AG20443 (cell line): ENCODE results near the gene CMSS1.
A peak's percentile ranks its signal among the peaks of the same experiment; 100 is the strongest.
"Not testable (repeated sequence)": the region's sequence is repeated elsewhere in the genome, so short reads cannot be mapped to it uniquely, and the experiment has no call there.

ENCODE experiments used
- DNase-seq: peaks from one replicate; pipeline ENCODE4 v3.0.0; 2012; ENCODE audit warnings: low spot score, mixed read lengths

The CMSS1 gene

DNA sequence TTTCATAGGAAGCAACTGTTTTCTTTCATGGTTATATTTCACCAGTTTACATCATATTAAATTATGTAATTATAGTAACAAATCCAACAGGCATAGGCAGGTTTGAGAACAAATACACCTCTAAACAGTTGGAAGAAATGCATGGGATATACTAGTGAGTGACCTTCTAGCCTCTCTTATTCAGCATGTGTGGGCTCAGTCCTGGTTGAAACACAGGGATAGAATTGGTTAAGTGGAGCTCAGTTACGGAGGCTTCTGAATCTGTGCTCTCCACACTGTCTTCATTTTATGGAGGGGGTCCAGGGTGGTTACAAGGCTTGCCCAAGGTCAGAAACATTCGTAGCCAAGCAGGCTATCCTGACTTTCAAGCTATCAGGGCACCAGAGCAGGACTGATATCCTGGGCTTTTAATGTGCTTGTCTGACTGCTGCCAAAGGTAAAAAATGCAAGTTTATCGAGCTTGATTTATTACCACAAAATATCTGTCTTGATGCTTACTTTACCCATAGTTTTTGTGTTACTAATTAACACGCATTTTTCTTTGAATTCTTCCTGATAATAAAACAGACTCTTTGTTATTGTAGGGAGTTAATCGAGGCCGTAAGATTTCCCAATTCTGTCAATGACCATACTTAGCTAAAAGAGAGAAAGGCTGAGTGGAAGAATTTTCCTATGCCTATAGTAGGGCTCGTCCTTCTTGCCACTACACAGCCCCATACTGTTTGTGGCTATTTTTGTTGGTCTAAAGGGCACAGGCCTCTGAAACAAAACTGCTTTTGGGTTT lies 207.1 kb downstream of the CMSS1 start:
- DNase-seq = no peak

DNA sequence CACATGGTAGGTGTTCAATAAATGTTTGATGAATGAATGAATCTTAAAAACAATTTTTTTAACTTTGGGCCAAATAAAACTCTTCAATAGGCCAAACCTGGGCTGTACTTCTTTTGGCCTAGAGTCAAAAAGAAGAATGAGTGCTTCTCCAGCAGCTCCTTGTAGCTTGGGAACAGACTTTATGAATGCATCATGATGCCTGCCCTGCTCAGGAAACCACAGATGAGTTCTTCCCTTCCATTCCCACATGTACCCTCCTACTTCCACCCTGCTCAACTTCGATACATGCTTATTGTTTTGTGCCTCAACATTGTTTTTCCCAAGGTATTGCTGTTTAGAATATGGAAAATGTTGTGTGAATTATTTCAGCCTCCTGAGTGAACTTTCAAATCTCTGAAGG lies 209.7 kb downstream of the CMSS1 start:
- DNase-seq = no peak

DNA sequence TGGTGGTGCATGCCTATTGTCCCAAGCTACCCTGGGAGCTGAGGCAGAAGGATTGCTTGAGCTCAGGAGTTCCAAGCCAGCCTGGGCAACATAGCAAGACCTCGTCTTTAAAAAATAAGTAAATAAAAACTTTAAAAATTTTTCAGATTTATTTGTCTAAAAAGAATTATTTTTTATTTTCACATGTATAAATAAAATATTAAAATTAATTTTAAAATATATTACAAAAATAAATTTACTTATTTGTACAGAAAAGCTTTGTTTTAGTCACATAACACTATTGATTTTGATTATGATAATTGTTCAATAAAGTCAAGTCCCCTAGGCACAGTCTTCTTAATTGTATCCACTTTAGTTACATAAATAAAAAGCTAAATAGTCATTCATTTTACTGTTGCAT lies 211.4 kb downstream of the CMSS1 start:
- DNase-seq = no peak

DNA sequence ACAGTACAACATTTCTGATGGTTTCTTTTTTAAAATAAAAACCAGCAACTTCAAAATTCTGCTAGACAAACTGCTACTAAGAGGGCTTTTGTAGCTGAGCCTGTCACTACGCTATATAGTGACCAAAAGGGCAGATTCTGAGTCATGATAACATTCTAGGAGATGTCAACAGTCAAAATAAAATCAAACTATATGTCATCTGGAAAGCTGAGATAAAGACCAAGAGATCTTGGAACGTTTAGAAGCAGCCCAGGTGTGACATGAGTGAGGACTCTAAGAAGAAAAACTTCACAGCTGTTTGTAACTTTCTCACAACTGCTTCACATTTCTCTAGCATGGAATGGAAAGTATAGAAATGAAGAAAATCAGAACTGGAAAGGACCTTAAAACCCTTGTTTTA lies 212.0 kb downstream of the CMSS1 start:
- no peak for DNase-seq

DNA sequence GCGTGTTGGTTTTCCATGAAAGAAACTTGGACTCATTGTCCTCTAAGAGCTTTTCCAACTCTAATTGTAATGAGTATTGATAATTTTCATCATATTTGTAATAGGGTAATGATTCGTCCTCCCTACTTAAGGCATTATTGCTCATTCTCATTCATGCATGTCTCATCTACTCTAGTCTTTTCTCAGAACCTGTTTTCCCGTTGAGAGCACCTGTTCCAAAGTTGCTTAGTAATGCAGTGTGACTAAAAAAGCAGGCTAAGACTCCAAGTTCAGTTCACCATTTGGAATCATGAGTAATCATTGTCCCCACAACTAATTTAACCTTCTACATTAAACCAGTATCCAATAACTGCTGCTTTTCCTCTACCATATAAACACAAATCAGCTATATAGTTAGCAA lies 212.7 kb downstream of the CMSS1 start:
- no peak for DNase-seq

DNA sequence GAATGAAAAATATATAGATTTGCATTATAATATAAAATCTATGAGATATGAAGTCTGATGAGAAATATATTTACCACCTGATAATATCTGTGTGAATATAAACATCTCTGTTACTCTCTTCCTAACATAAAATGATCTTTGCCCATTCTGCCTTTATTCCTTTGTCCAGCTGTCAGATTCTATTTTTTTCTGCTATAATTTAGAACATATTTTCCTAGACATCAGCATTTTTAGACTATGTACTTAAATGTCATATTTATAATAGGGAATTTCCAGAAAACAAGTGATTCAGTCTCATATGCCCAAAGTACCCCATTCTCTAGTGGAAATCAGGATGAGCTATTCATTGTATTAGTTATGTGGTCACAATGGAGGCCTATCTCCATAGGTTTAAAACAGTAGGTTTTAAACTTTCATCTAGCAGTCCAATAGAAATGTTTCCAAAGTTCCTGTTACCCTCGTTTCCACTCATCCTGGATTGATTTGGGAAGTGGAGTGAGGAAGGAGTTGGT lies 213.3 kb downstream of the CMSS1 start:
- DNase-seq = no peak

DNA sequence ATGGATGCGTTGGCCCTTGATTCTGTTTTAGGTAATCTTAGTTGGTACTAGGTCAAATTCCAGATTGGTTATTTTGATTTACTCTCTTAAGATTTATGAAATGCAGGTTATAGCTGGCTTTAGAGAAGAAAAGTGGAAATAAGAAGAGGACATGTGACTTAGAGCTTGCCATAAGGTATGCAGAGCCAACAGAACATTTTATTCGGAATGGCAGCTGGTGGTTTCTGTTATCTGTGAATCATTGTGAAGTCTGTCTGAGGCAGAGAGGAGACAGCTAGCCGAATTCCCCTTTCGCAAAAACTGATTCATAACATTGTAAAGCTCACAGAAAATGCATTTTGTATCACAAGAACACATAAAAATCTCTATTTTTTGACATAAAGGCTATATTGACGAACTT lies 214.6 kb downstream of the CMSS1 start:
- no peak for DNase-seq

DNA sequence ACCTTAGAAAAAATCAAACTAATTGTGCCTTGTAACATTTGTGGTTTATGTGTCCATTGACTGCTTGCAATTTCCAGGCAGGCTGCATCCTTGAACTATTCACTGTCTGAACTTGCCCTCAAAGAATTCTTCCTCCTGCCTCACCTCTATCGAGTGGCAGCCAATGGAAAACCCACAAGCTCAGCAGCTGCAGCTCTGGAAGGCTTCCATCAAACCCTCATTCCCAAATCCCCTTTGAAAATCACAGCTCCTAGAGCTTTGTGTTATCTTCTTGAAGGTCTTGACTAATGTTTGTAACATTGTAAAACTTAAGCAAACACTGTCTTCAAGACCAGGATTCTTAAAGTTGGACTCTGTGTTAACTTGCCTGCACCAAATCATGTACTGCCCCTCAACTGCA lies 215.5 kb downstream of the CMSS1 start:
- no peak for DNase-seq

DNA sequence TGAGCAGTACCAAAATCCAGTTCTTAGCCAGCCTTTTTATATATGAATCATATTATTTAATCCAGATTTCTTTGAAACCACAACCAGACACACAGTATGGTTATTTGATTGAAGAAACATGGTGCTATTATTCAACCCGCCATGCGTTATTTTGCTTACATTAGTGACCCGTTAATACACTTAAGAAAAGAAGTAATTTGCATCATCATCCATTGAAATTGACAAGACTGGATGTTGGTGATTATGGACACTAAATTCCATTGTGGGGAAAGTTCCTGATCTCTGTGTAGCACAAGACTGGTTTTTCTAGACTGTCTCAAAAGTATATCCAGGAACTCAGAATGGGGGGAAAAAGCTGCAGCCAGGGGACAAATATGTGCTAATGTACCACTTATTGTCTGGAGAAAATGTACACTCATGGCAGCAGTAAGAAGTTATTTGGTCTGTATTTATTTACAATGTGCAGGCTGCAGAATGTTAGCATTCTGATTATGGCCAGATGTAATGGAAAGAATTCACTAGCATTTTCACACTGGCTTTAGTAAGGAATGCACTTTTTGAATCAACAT lies 216.3 kb downstream of the CMSS1 start:
- DNase-seq = no peak

DNA sequence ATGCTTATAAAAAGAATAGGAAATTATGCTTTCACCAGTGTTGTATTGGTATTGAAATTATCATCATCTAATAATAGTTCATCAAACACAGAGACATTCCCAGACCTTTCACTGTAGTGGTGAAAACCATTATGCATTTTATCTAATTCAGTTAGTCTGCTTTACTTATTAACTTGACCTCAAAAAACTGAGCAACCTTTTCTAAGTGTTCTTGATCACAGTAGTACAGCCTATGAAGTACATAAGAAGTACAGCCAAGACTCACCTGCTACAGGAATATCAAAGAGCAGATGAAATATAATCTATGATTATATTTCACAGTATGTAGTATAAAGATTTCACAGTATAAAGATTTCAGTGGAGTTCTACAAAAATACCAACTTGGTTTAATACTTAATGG lies 221.4 kb downstream of the CMSS1 start:
- DNase-seq = no peak

DNA sequence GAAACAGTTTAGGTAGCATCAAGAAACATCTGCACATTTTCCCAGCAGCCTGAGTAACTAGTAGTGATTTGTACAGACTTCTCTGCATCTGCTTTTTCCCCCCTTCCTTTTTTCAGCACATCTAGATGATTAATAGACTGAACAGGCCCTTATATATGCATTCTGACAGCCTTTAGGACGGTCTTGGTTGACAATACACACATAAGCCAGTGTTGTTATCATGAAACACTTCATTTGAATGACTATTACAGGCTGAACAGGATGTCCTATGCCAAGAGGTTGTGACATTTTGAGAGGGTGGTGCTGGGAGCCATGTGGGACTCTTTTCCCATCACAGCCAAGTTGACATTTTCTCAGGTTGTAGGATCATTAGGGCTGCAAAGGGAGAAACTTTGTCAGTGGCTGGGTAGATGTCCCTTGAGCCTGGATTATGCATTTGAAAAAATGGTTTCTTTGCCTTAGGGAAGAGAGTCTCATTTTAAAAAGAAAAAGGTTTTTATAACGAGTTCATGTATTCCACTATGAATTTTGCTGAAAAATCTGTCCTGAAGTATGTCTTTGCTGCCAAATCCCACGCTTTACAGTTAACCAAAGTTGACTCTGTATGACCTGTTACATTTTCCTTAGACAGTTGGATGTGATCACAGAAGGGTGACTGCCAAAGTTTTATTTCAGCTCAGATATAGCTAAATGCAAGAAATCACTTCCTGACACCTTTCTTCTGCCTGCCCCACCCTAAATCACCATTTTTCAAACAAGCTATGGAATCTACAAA lies 223.0 kb downstream of the CMSS1 start:
- peak; percentile 31 for DNase-seq

DNA sequence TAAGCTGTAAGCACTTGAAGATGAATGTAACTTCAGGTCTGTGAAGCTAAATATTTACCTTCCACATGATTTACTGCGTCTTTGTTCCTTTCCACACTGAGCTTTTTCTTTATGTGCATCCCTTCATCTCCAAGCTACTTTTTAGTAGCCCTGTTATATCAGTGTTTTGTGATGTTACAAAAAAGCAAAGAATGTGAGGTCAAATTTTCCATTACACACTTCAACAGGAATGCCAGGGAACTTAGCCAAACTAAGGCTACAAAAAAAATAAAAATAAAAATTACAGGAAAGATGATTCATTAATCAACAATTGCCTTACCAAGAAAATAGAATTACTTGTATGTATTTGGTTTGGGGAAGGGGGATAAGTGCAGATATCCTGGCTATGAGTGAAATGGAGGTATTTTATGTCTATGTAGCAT lies 223.7 kb downstream of the CMSS1 start:
- peak; percentile 61 for DNase-seq

DNA sequence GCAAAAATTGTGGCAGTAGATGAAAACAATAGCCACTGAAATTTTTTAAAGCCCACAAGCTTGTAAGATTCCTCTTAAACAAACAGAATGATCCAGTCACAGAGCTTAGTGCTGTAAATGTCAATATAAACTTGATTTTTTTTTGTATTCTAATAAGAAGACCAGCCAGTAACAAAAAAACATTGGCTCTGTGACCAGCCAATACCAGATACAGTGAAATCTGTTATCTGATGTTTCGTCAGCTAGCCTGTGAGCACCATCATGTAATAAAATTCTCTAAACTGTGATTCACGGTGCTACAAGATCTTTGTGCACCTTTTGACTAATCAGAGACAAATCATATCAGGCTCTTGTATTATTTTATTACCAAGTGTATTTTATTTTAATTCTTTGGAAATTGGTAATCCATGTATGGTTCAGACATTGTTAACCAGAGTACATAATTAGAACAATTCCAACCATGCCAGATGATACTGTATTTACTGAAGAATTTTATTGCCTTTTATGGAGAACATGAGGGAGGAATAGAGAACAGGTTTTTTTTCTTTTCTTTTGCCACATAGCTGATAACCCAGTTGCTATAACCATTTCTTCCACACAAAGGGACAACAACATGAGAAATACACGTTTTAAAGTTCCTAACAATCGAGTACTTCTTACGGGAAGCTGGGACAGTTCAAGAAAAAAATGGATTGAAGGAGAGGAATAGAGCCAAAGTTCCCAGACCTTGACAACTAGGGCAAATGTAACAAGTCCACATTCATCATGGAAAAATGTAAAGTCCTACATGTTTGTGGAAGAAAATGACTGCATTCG lies 224.7 kb downstream of the CMSS1 start:
- peak; percentile 46 for DNase-seq

DNA sequence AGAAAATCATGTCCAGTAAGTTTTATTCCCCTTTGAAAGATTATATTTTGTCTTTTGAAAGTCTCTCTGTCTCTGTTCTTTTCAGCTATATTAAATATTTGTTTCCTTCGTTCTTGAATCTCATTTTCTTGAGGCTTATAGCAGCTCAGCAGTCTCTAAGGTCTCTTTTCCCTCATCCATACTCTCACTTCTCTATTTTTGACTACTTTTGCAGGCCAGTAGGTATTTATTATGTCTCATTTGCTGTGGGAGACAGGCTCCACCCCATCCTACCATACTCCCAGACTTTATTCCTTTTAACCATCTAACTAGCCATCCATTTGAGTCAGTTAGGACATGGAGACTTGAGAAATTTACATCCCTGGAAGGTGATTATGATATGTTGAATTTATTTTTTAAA lies 225.6 kb downstream of the CMSS1 start:
- DNase-seq = no peak

DNA sequence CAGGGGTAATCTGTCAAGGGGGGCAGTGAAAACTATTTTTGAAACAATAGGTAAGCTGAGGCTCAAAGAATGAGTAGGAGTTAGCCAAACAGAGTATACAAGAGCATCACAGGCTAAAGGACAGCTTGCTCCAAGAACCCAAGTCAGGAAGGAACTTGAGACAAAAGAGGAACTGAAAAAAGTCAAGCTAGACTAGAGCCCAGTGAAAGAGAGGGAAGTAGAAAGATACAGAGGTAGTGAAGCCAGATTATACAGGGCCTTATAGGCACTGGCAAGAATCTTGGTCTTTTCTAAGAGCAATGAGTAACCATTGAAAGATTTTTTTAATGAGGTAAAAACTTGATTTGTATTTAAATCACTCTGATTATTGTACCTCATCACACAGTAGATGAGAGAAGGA lies 226.7 kb downstream of the CMSS1 start:
- DNase-seq = no peak

DNA sequence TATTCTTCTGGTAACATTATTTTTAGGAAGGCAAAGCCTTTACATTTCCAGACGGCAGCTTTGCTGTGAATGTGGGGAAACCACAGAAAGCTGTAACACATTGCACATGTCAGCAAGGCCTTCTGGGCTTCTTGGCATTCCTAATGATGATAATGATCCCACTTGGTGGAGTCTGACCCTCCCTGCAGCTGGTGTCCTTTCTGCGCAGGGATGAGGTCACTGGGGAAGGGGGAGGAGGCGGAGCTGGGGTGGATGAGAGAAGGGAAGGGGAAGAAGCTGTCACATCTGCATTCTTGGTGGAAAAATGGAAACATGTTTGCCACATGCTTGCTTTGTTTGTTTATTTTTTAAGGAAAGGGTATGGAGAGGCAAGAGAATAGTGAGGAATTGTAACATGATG lies 228.0 kb downstream of the CMSS1 start:
- DNase-seq = peak; percentile 79

DNA sequence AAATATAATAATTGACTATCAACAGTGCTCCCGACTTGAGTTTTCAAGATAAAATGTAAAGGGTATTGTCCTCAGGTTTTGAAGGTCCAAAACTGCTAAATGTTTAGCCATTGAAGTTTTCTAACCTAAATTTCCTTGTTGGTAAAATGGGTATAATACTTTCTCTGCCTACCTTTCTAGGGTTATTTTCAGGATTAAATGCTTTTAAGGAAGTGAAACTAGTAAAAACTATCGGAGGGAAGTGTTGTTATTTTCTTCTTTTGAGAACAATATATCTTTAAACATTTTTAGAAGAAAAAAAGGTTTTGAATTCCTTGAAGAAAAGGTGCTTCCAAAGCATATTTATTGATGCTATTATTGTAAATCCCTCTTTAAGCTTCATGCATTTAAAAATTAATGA lies 229.3 kb downstream of the CMSS1 start:
- DNase-seq = no peak

DNA sequence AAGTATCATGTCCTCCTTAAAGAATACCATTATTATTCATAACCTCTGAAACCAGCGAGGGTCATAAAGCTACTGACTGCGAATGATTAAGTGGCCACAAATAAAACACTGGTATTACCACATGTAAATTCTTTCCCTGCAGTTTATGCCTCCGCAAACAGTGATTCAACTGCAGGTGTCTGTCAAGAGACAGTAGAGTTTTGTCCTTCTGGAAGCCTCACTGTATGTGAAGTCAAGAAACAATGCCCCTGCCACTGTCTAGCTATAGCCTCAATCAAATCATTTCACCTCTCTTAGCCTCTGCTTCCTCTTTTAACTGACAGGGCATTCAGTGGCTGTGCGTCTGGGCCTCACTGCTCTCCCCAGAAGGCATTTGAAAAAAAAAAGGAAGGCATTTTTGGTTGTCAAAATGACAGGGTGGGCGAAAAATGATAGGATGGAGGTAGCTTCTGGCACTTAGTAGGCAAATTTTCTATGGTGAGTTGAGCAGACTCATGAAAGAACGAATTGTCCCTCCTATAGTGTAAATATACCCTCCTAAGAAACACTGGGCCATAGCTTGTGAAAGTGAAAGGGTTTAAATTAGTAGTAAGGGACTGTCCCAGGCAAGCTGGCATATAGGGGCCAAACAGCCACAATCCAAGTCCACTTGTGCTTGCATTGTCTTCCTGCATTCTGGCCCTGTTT lies 229.9 kb downstream of the CMSS1 start:
- DNase-seq = no peak

DNA sequence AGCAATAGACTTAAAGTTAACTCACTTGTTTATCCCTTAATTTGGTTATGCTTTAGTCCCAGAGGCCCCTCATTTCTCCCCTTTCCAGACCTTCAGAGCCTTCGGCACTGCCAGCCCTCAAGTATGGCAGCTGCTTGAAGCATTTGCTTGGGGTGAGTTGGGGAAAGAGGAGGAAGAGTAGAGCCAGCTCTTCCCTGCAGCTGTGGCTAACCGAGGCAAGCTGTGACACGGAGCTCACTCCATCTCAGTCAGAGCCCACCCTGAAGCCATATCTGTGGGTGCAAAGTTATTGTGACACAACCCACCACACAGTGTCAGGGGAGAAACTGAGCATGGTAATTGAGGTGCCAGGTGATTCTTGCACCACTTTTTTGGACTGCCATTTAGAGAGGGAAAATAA lies 230.6 kb downstream of the CMSS1 start:
- DNase-seq = no peak

DNA sequence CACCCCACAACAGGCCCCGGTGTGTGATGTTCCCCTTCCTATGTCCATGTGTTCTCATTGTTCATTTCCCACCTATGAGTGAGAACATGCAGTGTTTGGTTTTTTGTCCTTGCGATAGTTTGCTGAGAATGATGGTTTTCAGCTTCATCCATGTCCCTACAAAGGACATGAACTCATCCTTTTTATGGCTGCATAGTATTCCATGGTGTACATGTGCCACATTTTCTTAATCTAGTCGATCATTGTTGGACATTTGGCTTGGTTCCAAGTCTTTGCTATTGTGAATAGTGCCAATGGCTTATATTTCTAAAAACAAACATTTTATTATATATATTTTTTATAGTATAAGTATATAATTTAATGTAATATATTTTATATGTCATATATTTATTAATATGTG lies 233.9 kb downstream of the CMSS1 start:
- not testable (repeated sequence) for DNase-seq

DNA sequence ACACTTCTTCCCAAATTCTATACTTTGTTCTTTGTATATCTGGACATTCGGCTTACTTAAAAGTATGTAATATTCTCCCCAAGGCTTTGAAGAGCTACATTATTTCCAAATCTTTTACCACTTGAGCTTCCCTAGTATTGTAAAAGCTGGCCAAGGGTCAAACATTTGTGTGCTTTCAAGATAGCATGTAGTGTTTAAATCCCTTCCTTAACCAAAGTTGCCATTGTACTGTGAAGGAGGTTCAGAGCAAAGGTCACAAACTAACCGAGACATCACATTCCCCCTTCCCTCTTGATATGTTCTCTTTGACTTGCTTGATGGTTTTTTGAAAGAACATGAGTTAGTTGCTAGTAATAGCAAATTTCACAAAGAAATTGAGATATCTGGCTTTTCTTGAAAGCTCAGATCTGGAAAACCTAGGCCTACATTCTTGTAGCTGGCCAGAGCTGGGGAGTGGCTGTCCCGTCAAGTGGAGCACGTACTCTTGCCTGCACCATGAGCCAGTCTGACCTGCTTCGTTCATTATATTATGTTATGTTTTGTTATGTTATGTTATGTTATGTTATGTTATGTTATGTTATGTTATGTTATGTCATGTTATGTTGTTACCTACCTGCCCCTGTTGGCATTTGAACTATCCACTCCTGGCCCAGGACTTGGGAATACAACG lies 236.4 kb downstream of the CMSS1 start:
- no peak for DNase-seq
